ENCODE measurements around the gene SLC25A42.

GRCh38 chr19:19031891-19032290 is 31.9 kb upstream of the SLC25A42 start:
- TF ChIP-seq CTCF (IDR thresholded peaks at IDR 0.05; ENCODE audit: poor library complexity) (no peak), EZH2 (IDR thresholded peaks at IDR 0.05; ENCODE audit: borderline replicate concordance) (no peak)
